K562 (cell line): ENCODE results near the gene P2RX5. TPM values are rescaled to one million over a fixed set of nuclear protein-coding genes. Genes with fewer than 3 reads are reported as not detected.
A peak's percentile ranks its signal among the peaks of the same experiment; 100 is the strongest.

ENCODE experiments used
- ASH1L ChIP-seq: fragments of 450-650 bp; IDR thresholded peaks from 2 replicates; pipeline ENCODE4 v1.6.1; 2018; ENCODE audit warnings: borderline replicate concordance, mild to moderate bottlenecking, low read depth; ENCODE audit not compliant: partially characterized antibody
- CBX8 ChIP-seq: fragments of 200-600 bp; sonication (generic); IDR thresholded peaks from 2 replicates; pipeline ENCODE4 v1.6.1; 2012; ENCODE audit warnings: borderline replicate concordance, mixed run types, low read depth, mild to moderate bottlenecking, moderate library complexity, mixed read lengths, low read length, control low read depth, inconsistent platforms; ENCODE audit not compliant: poor library complexity, severe bottlenecking; ENCODE audit errors: extremely low read depth
- CREB3 ChIP-seq: fragments of 450-650 bp; conservative IDR thresholded peaks from 2 replicates; pipeline ENCODE4 v1.6.1; 2016; ENCODE audit warnings: missing genetic modification characterization, low read depth, mild to moderate bottlenecking, missing compliant biosample characterization, moderate library complexity
- DMBX1 ChIP-seq: fragments of 250-450 bp; sonication (Bioruptor Pico); IDR thresholded peaks from 2 replicates; pipeline ENCODE4 v1.8.0; 2022; ENCODE audit warnings: inconsistent platforms, mild to moderate bottlenecking, moderate library complexity, borderline replicate concordance
- E2F8 ChIP-seq: fragments of 450-650 bp; IDR thresholded peaks from 2 replicates; pipeline ENCODE4 v1.7.1; 2018; ENCODE audit warnings: mild to moderate bottlenecking, low read depth; ENCODE audit not compliant: partially characterized antibody
- ETV6 ChIP-seq, 3 experiments: fragments of 150-350 bp in 1 of 3; sonication (generic) in 1 of 3; formaldehyde crosslinking in 1 of 3; IDR thresholded peaks; 2 replicates each; pipeline versions ENCODE4 v1.6.1 to v1.8.0; 2014 to 2022; ENCODE audit warnings: borderline replicate concordance in 2 of 3, low read depth in 2 of 3, antibody characterized with exemption in 1 of 3, low read length in 1 of 3, mild to moderate bottlenecking in 1 of 3, missing genetic modification reagents in 1 of 3
- FOXJ2 ChIP-seq: fragments of 200-800 bp; sonication (Bioruptor generic); IDR thresholded peaks from 2 replicates; pipeline ENCODE4 v1.6.1; 2016; ENCODE audit warnings: missing genetic modification characterization, missing compliant biosample characterization
- HDGF ChIP-seq: fragments of 450-650 bp; IDR thresholded peaks from 2 replicates; pipeline ENCODE4 v1.6.1; 2016
- HSF4 ChIP-seq: fragments of 250-450 bp; sonication (Bioruptor Pico); IDR thresholded peaks from 2 replicates; pipeline ENCODE4 v2.1.2; 2022; ENCODE audit warnings: mild to moderate bottlenecking, moderate library complexity, borderline replicate concordance
- PTBP1 ChIP-seq: fragments of 200-400 bp; formaldehyde crosslinking; IDR thresholded peaks from 2 replicates; pipeline ENCODE4 v1.6.1; 2017; ENCODE audit warnings: low read depth, low read length
- SRF ChIP-seq, 2 experiments: fragments of 250-450, 450-650 bp in 1 of 2; sonication (Bioruptor Pico) in 1 of 2; sonication (generic) in 1 of 2; formaldehyde crosslinking; IDR thresholded peaks; 2 replicates each; pipeline versions ENCODE4 v1.5.0 to v1.5.1; 2020 to 2022; ENCODE audit warnings: mild to moderate bottlenecking in 1 of 2, missing genetic modification reagents in 1 of 2
- SUPT5H ChIP-seq: fragments of 450-650 bp; IDR thresholded peaks from 2 replicates; pipeline ENCODE4 v1.6.1; 2016
- TEAD2 ChIP-seq: fragments of 450-650 bp; IDR thresholded peaks from 2 replicates; pipeline ENCODE4 v1.6.1; 2016; ENCODE audit warnings: missing genetic modification characterization, control low read depth, missing compliant biosample characterization
- VEZF1 ChIP-seq: fragments of 200-800 bp; sonication (Bioruptor generic); IDR thresholded peaks from 2 replicates; pipeline ENCODE4 v1.6.1; 2017; ENCODE audit warnings: missing genetic modification characterization, missing compliant biosample characterization
- ZNF174 ChIP-seq: fragments of 250-450 bp; sonication (Bioruptor Pico); IDR thresholded peaks from 2 replicates; pipeline ENCODE4 v1.4.0; 2020; ENCODE audit warnings: mild to moderate bottlenecking
- ZNF280B ChIP-seq: fragments of 250-450 bp; sonication (Bioruptor Pico); IDR thresholded peaks from 2 replicates; pipeline ENCODE4 v1.5.1; 2021; ENCODE audit warnings: mild to moderate bottlenecking
- ZNF41 ChIP-seq: fragments of 250-450 bp; sonication (Bioruptor Pico); conservative IDR thresholded peaks from 2 replicates; pipeline ENCODE4 v1.4.0; 2020; ENCODE audit warnings: mild to moderate bottlenecking
- ZNF507 ChIP-seq: conservative IDR thresholded peaks from 2 replicates; pipeline ENCODE4 v1.6.1; 2017; ENCODE audit warnings: missing genetic modification characterization, missing compliant biosample characterization
- ZNF583 ChIP-seq: fragments of 250-450 bp; sonication (Bioruptor Pico); IDR thresholded peaks from 2 replicates; pipeline ENCODE4 v1.4.0; 2020
- ZZZ3 ChIP-seq: fragments of 450-650 bp; IDR thresholded peaks from 2 replicates; pipeline ENCODE4 v1.6.1; 2016; ENCODE audit warnings: antibody characterized with exemption, mild to moderate bottlenecking, moderate library complexity
- polyA plus RNA-seq, 8 experiments: library from polyadenylated mRNA; depleted of rRNA in 4 of 8; stranded (reverse) in 5 of 8; unstranded in 3 of 8; fragments of >200 nt; fragmentation: Nextera tagmentation in 2 of 8; fragmentation: Illumina TruSeq in 1 of 8; extraction: Ambion mirVana in 2 of 8; extraction: Trizol in 1 of 8; gene quantifications; 2 replicates each; pipeline versions ENCODE4 v1.2.1 to v1.2.3, GENCODE V29; 2011 to 2014; ENCODE audit warnings: inconsistent platforms in 1 of 8, missing spikeins in 1 of 8
- total RNA-seq, 7 experiments: library from RNA; depleted of rRNA in 6 of 7; stranded (reverse); fragments of >200 nt in 6 of 7; fragmentation: Illumina TruSeq in 2 of 7; extraction: Trizol in 2 of 7; gene quantifications; 2 replicates each; pipeline versions ENCODE4 v1.2.1 to v1.2.3, GENCODE V29; 2011 to 2021; ENCODE audit warnings: low replicate concordance in 1 of 7

P2RX5 gene
- total and polyA plus RNA-seq, 9 of the 15 experiments (the other 6 are each of a cell fraction or from before 2014, with no cell fraction given): 0.31 to 4.0 (median 1.3) TPM

- no peak for TF ChIP-seq ZNF280B (CRISPR knock-in tag)
- peak; percentile 62 for TF ChIP-seq VEZF1 (CRISPR knock-in tag)
- no peak for TF ChIP-seq CREB3
- TF ChIP-seq ASH1L: no peak
- no peak for TF ChIP-seq ZNF41
- TF ChIP-seq TEAD2: no peak
- TF ChIP-seq ZNF583 (CRISPR knock-in tag): 0 out of 2 replicates have a peak, but pooled peaks have one; percentile 26
- no peak for TF ChIP-seq ZNF174
- no peak for TF ChIP-seq PTBP1
- TF ChIP-seq ZNF507 (tag): no peak
- TF ChIP-seq CBX8: no peak
- no peak for TF ChIP-seq DMBX1
- peak; percentile 84 for TF ChIP-seq SUPT5H
- no peak for TF ChIP-seq HDGF
- no peak for TF ChIP-seq HSF4
- 0 out of 4 replicates have a peak, but pooled peaks of 1 of the 2 experiments have one; percentile 42 for TF ChIP-seq SRF (CRISPR knock-in tag; IDR thresholded peaks at IDR 0.05)
- TF ChIP-seq ETV6 (IDR thresholded peaks at IDR 0.05; ENCODE audit: borderline replicate concordance in 1 of 2, low read depth in 2 of 2, low read length in 1 of 2): no peak
- TF ChIP-seq ETV6 (CRISPR knock-in tag; IDR thresholded peaks at IDR 0.05; ENCODE audit: borderline replicate concordance): no peak
- TF ChIP-seq E2F8: no peak
- TF ChIP-seq FOXJ2 (tag): no peak
- no peak for TF ChIP-seq ZZZ3
Measured at GRCh38 chr17:3668279-3669084, 27.5 kb downstream of the P2RX5 start, which contains the start of the genes EMC6 and TAX1BP3 (continued).
